ENCODE data around the gene C19orf38.

DNA sequence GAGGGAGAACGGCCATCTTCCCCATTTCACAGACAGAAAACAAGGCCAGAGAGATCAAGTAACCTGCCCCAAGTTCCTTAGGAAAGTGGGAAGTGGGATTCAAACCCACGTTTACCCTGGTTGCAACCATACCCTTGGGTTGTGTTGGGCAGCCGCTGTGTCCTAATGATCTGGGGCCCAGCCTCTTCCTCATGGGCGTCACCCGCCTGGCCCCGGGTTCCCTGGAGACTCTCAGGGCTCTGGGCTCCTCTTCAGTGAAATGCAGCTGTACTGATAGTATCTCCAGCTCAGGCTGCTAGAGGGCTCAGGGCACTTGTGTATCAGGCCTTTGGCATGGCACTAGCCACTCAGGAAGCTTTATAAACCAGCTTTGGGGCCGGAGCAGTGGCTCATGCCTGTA is 22.0 kb upstream of the C19orf38 start:
- TF ChIP-seq, protein P1, sequence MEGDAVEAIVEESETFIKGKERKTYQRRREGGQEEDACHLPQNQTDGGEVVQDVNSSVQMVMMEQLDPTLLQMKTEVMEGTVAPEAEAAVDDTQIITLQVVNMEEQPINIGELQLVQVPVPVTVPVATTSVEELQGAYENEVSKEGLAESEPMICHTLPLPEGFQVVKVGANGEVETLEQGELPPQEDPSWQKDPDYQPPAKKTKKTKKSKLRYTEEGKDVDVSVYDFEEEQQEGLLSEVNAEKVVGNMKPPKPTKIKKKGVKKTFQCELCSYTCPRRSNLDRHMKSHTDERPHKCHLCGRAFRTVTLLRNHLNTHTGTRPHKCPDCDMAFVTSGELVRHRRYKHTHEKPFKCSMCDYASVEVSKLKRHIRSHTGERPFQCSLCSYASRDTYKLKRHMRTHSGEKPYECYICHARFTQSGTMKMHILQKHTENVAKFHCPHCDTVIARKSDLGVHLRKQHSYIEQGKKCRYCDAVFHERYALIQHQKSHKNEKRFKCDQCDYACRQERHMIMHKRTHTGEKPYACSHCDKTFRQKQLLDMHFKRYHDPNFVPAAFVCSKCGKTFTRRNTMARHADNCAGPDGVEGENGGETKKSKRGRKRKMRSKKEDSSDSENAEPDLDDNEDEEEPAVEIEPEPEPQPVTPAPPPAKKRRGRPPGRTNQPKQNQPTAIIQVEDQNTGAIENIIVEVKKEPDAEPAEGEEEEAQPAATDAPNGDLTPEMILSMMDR (IDR thresholded peaks at IDR 0.05), result no peak
- no peak for TF ChIP-seq POLR2A (IDR thresholded peaks at IDR 0.05)

Measured in lower leg skin (tissue), 3 donors.